GM23338 (cell line): ENCODE data around the gene PAX6. TPM values are rescaled to one million over a fixed set of nuclear protein-coding genes. Genes with fewer than 3 reads are reported as not detected.

Source experiments
- JUNB ChIP-seq: IDR thresholded peaks from one replicate; pipeline ENCODE4 v1.6.1; 2016; ENCODE audit warnings: antibody characterized with exemption; ENCODE audit not compliant: unreplicated experiment
- NANOG ChIP-seq: IDR thresholded peaks from 2 replicates; pipeline ENCODE4 v1.6.1; 2016; ENCODE audit warnings: antibody characterized with exemption, borderline replicate concordance
- REST ChIP-seq: IDR thresholded peaks from one replicate; pipeline ENCODE4 v1.6.1; 2018; ENCODE audit warnings: antibody characterized with exemption; ENCODE audit not compliant: unreplicated experiment
- STAT1 ChIP-seq: IDR thresholded peaks from one replicate; pipeline ENCODE4 v1.6.1; 2016; ENCODE audit warnings: antibody characterized with exemption; ENCODE audit not compliant: unreplicated experiment
- ZNF114 ChIP-seq: fragments of 250-450 bp; sonication (Bioruptor Pico); IDR thresholded peaks from 2 replicates; pipeline ENCODE4 v1.5.0; 2020; ENCODE audit warnings: mild to moderate bottlenecking, moderate library complexity
- ZNF462 ChIP-seq: fragments of 250-450 bp; sonication (Bioruptor Pico); IDR thresholded peaks from 2 replicates; pipeline ENCODE4 v1.5.0; 2020; ENCODE audit warnings: mild to moderate bottlenecking, moderate library complexity
- polyA plus RNA-seq: library from polyadenylated mRNA; unstranded; fragments of >200 nt; fragmentation: Nextera tagmentation; extraction: Ambion mirVana; gene quantifications from 2 replicates; pipeline ENCODE4 v1.2.1, GENCODE V29; 2016
- total RNA-seq: library from RNA; depleted of rRNA; stranded (reverse); fragments of >200 nt; shearing (Covaris generic); gene quantifications from 2 replicates; pipeline ENCODE4 v1.2.3, GENCODE V29; 2014

Gene PAX6
- total and polyA plus RNA-seq, 2 experiments from 2014 or later, result 0.17 to 0.45 TPM

- TF ChIP-seq ZNF462 (CRISPR knock-in tag) (no peak), REST (no peak), JUNB (no peak), NANOG (no peak), STAT1 (no peak), ZNF114 (CRISPR knock-in tag) (no peak)
Measured at GRCh38 chr11:31818425-31818755, 7.3 kb upstream of the PAX6 start (continued).
